Naive thymus-derived CD4-positive, alpha-beta T cell (primary cell): ENCODE data around the gene CD40LG. TPM values are rescaled to one million over a fixed set of nuclear protein-coding genes. Genes with fewer than 3 reads are reported as not detected.

Source experiments
- ATAC-seq: fragments of 150-1000 bp; cut with Tn5 transposase; 2 replicates; pipeline ENCODE4 v1.10.0; 2021; ENCODE audit warnings: mild to moderate bottlenecking, moderate library complexity
- CTCF ChIA-PET: fragments of 350-600 bp; sonication (Branson Sonifier 250); formaldehyde crosslinking; loops from one replicate; lab custom pipeline; 2021; ENCODE audit warnings: antibody characterized with exemption; lab: Charles Lee
- POLR2A ChIA-PET: fragments of 350-600 bp; sonication (Branson Sonifier 250); formaldehyde crosslinking; loops from one replicate; lab custom pipeline; 2021; ENCODE audit warnings: antibody characterized with exemption, inconsistent platforms; lab: Charles Lee
- DNase-seq, 9 donors: peaks; one replicate each; pipeline versions ENCODE4 v3.0.0 to v3.0.0-alpha.2; 2020 to 2022; ENCODE audit warnings: mixed read lengths in 1 of 9
- H3K27ac ChIP-seq: one replicate; pipeline ENCODE4 v1.7.0; 2013; ENCODE audit warnings: mild to moderate bottlenecking, low read depth, low read length, moderate library complexity
- H3K27me3 ChIP-seq, 2 donors: one replicate each; pipeline ENCODE4 v1.7.0; 2013; ENCODE audit warnings: low read length in 2 of 2, mild to moderate bottlenecking in 2 of 2, moderate library complexity in 2 of 2; ENCODE audit not compliant: control insufficient read depth in 2 of 2, insufficient read depth in 2 of 2
- H3K36me3 ChIP-seq, 3 experiments: 1 replicate in 2 of 3; 2 replicates in 1 of 3; pipeline ENCODE4 v1.7.0; 2013; ENCODE audit warnings: low read length in 3 of 3, mild to moderate bottlenecking in 3 of 3, moderate library complexity in 1 of 3; ENCODE audit not compliant: insufficient read depth in 3 of 3, control insufficient read depth in 2 of 3
- H3K4me1 ChIP-seq, 2 donors: one replicate each; pipeline ENCODE4 v1.7.0; 2013; ENCODE audit warnings: low read length in 2 of 2, mild to moderate bottlenecking in 2 of 2, moderate library complexity in 1 of 2; ENCODE audit not compliant: control insufficient read depth in 2 of 2, insufficient read depth in 2 of 2
- H3K4me3 ChIP-seq: 2 replicates; pipeline ENCODE4 v1.7.0; 2013; ENCODE audit warnings: mild to moderate bottlenecking, low read length
- H3K9me3 ChIP-seq, 3 experiments: 1 replicate in 2 of 3; 2 replicates in 1 of 3; pipeline ENCODE4 v1.7.0; 2013; ENCODE audit warnings: low read length in 3 of 3; ENCODE audit not compliant: control insufficient read depth in 2 of 3
- H3K27ac Mint-ChIP-seq, 9 donors: one replicate each; pipeline ENCODE4 v1.8.0; 2020 to 2022; ENCODE audit warnings: mixed read lengths in 9 of 9, mild to moderate bottlenecking in 8 of 9, moderate library complexity in 5 of 9, inconsistent platforms in 2 of 9
- H3K27me3 Mint-ChIP-seq, 5 donors: one replicate each; pipeline ENCODE4 v1.8.0; 2021 to 2022; ENCODE audit warnings: mixed read lengths in 5 of 5, mild to moderate bottlenecking in 1 of 5
- H3K36me3 Mint-ChIP-seq, 5 donors: one replicate each; pipeline ENCODE4 v1.8.0; 2020 to 2022; ENCODE audit warnings: mixed read lengths in 5 of 5, mild to moderate bottlenecking in 3 of 5, inconsistent platforms in 1 of 5
- H3K4me1 Mint-ChIP-seq, 7 donors: one replicate each; pipeline ENCODE4 v1.8.0; 2020 to 2022; ENCODE audit warnings: mixed read lengths in 7 of 7, mild to moderate bottlenecking in 3 of 7, inconsistent platforms in 1 of 7
- H3K4me3 Mint-ChIP-seq, 10 donors: one replicate each; pipeline ENCODE4 v1.8.0; 2020 to 2022; ENCODE audit warnings: mild to moderate bottlenecking in 10 of 10, mixed read lengths in 10 of 10, moderate library complexity in 6 of 10, inconsistent platforms in 2 of 10
- H3K9me3 Mint-ChIP-seq, 11 donors: one replicate each; pipeline ENCODE4 v1.8.0; 2020 to 2022; ENCODE audit warnings: mixed read lengths in 11 of 11, mild to moderate bottlenecking in 4 of 11, inconsistent platforms in 1 of 11, moderate library complexity in 1 of 11
- intact Hi-C, 2 donors: fragments of 100-400 bp; cut with micrococcal nuclease; formaldehyde crosslinking; loops; one replicate each; pipeline ENCODE4 v1.15.1; 2023
- polyA plus RNA-seq, 2 donors: library from polyadenylated mRNA; unstranded; fragments of 300-500 nt; fragmentation: Illumina TruSeq; gene quantifications; one replicate each; pipeline ENCODE4 v1.2.3, GENCODE V29; 2021
- total RNA-seq, 6 experiments: library from RNA in 5 of 6; stranded (reverse) in 5 of 6; gene quantifications; 1 replicate in 5 of 6; 2 replicates in 1 of 6; pipeline ENCODE4 v1.2.3 and lab custom pipeline; 2021 to 2026

Gene CD40LG
- total and polyA plus RNA-seq, 7 experiments from 2014 or later: 25.2 to 173 (median 58.0) TPM

GRCh38 chrX:136687457-136687856 is 39.5 kb downstream of the CD40LG start:
- ATAC-seq (peak; percentile 82), DNase-seq (peak in 5 of 9 donors; percentile 14 to 67 (median 54))
- peaks cover 3 to 8% (median 6%) of the 10 kb centered on the region in 3 experiments for H3K36me3 ChIP-seq
- H3K27me3 ChIP-seq: no peaks in the 10 kb centered on the region
- POLR2A ChIA-PET: interaction anchor here (0.6 to 3.1 kb wide), 6 partner anchors 9 to 71 kb away, joined by 3 to 15 read pairs (median 4); no protein-coding TSS in a partner anchor
- Mint-ChIP-seq H3K36me3 (peaks cover 4 to 22% (median 10%) of the 10 kb centered on the region in 5 donors), H3K9me3 (no peaks in the 10 kb centered on the region), H3K4me1 (peaks cover 15 to 63% (median 54%) of the 10 kb centered on the region in 7 donors), H3K4me3 (peak overlapping the region in 8 of 10 donors; percentile 23 to 76 (median 58)), H3K27me3 (no peaks in the 10 kb centered on the region), H3K27ac (peak overlapping the region; percentile 33 to 97 (median 91))
- peak overlapping the region; percentile 71 for H3K27ac ChIP-seq
- intact Hi-C loops: no loop called here
- CTCF ChIA-PET: no interaction called here
- H3K4me1 ChIP-seq: peaks cover 52 to 75% of the 10 kb centered on the region in 2 donors
- H3K9me3 ChIP-seq: no peaks in the 10 kb centered on the region
- H3K4me3 ChIP-seq: no peak overlapping the region

GRCh38 chrX:136689436-136689835 is 41.5 kb downstream of the CD40LG start:
- Histone ChIP-seq H3K9me3 (no peaks in the 10 kb centered on the region), H3K4me1 (peaks cover 71 to 81% of the 10 kb centered on the region in 2 donors), H3K4me3 (no peak overlapping the region), H3K27ac (peak overlapping the region; percentile 81), H3K27me3 (no peaks in the 10 kb centered on the region), H3K36me3 (peaks cover 0 to 6% (median 3%) of the 10 kb centered on the region in 3 experiments)
- POLR2A ChIA-PET: interaction anchor here (0.6 to 3.8 kb wide), 8 partner anchors 11 to 91 kb away, joined by 3 to 26 read pairs (median 8); no protein-coding TSS in a partner anchor
- H3K27ac Mint-ChIP-seq: peak overlapping the region; percentile 76 to 97 (median 91)
- H3K9me3 Mint-ChIP-seq: no peaks in the 10 kb centered on the region
- H3K4me3 Mint-ChIP-seq: peak overlapping the region; percentile 55 to 80 (median 64)
- intact Hi-C loops: loop anchor here in 1 of 2 donors (1.0 kb wide), 2 partner anchors 11 to 15 kb away; no protein-coding TSS in a partner anchor
- H3K36me3 Mint-ChIP-seq: peaks cover 4 to 26% (median 5%) of the 10 kb centered on the region in 5 donors
- ATAC-seq: peak; percentile 23
- no peaks in the 10 kb centered on the region for H3K27me3 Mint-ChIP-seq
- peak in 2 of 9 donors; percentile 17 to 31 for DNase-seq
- CTCF ChIA-PET: interaction anchor here (0.7 to 1.3 kb wide), 3 partner anchors 39 to 81 kb away, joined by 3 to 4 read pairs (median 3); no protein-coding TSS in a partner anchor
- H3K4me1 Mint-ChIP-seq: peaks cover 17 to 76% (median 62%) of the 10 kb centered on the region in 7 donors

- H3K9me3 Mint-ChIP-seq: no peaks in the 10 kb centered on the region
- intact Hi-C loops: loop anchor here (1.0 to 10.0 kb wide), 3 partner anchors 17 to 426 kb away; no protein-coding TSS in a partner anchor
- DNase-seq (peak in 6 of 9 donors; percentile 26 to 49 (median 37)), ATAC-seq (peak; percentile 40)
- H3K4me3 ChIP-seq: no peak overlapping the region
- peaks cover 4 to 28% (median 8%) of the 10 kb centered on the region in 5 donors for H3K36me3 Mint-ChIP-seq
- peak overlapping the region; percentile 76 to 97 (median 91) for H3K27ac Mint-ChIP-seq
- no peaks in the 10 kb centered on the region for H3K27me3 Mint-ChIP-seq
- no peaks in the 10 kb centered on the region for H3K36me3 ChIP-seq
- CTCF ChIA-PET: interaction anchor here (1.3 kb wide), 1 partner anchor 83 kb away, joined by 4 read pairs; no protein-coding TSS in a partner anchor
- peaks cover 70 to 74% of the 10 kb centered on the region in 2 donors for H3K4me1 ChIP-seq
- H3K9me3 ChIP-seq: no peaks in the 10 kb centered on the region
- POLR2A ChIA-PET: interaction anchor here (0.6 to 3.8 kb wide), 11 partner anchors 13 to 189 kb away, joined by 3 to 26 read pairs (median 3); partner anchors contain the start of gene RBMX
- peaks cover 17 to 91% (median 72%) of the 10 kb centered on the region in 7 donors for H3K4me1 Mint-ChIP-seq
- no peaks in the 10 kb centered on the region for H3K27me3 ChIP-seq
- H3K27ac ChIP-seq: peak overlapping the region; percentile 81
- H3K4me3 Mint-ChIP-seq: peak overlapping the region in 8 of 10 donors; percentile 17 to 65 (median 50)
Measured at GRCh38 chrX:136691028-136691809, 43.3 kb downstream of the CD40LG start.

GRCh38 chrX:136692271-136692670 is 44.3 kb downstream of the CD40LG start:
- no peaks in the 10 kb centered on the region for H3K36me3 ChIP-seq
- DNase-seq (no peak), ATAC-seq (no peak)
- peak overlapping the region; percentile 54 to 97 (median 91) for H3K27ac Mint-ChIP-seq
- peaks cover 0 to 2% (median 0%) of the 10 kb centered on the region in 11 donors for H3K9me3 Mint-ChIP-seq
- ChIA-PET POLR2A (interaction anchor here (0.7 to 3.8 kb wide), 2 partner anchors 33 to 75 kb away, joined by 3 to 26 read pairs; no protein-coding TSS in a partner anchor), CTCF (no interaction called here)
- H3K36me3 Mint-ChIP-seq: peaks cover 1 to 29% (median 11%) of the 10 kb centered on the region in 5 donors
- H3K9me3 ChIP-seq: no peaks in the 10 kb centered on the region
- H3K27me3 ChIP-seq: no peaks in the 10 kb centered on the region
- peak overlapping the region in 3 of 10 donors; percentile 33 to 53 (median 34) for H3K4me3 Mint-ChIP-seq
- no peak overlapping the region for H3K4me3 ChIP-seq
- peaks cover 19 to 95% (median 75%) of the 10 kb centered on the region in 7 donors for H3K4me1 Mint-ChIP-seq
- peaks cover 69 to 70% of the 10 kb centered on the region in 2 donors for H3K4me1 ChIP-seq
- intact Hi-C loops: loop anchor here in 1 of 2 donors (10.0 kb wide), 1 partner anchor 427 kb away; no protein-coding TSS in a partner anchor
- peak overlapping the region; percentile 81 for H3K27ac ChIP-seq
- H3K27me3 Mint-ChIP-seq: no peaks in the 10 kb centered on the region

- peaks cover 0 to 32% (median 17%) of the 10 kb centered on the region in 5 donors for H3K36me3 Mint-ChIP-seq
- peaks cover 21 to 83% (median 64%) of the 10 kb centered on the region in 7 donors for H3K4me1 Mint-ChIP-seq
- no peaks in the 10 kb centered on the region for H3K36me3 ChIP-seq
- intact Hi-C loops: loop anchor here (1.0 to 10.0 kb wide), 14 partner anchors 20 to 666 kb away; partner anchors contain the start of genes HTATSF1 (in 1 of the 2) and MAP7D3 (in 1 of the 2)
- H3K9me3 ChIP-seq: no peaks in the 10 kb centered on the region
- H3K27ac Mint-ChIP-seq: peak overlapping the region; percentile 93 to 99 (median 97)
- ChIA-PET CTCF (interaction anchor here (0.6 to 4.8 kb wide), 15 partner anchors 11 to 427 kb away, joined by 3 to 83 read pairs (median 3); no protein-coding TSS in a partner anchor), POLR2A (interaction anchor here (0.7 to 4.3 kb wide), 14 partner anchors 20 to 186 kb away, joined by 3 to 48 read pairs (median 4); partner anchors contain the start of gene RBMX)
- ATAC-seq: peak; percentile 83
- H3K27me3 ChIP-seq: no peaks in the 10 kb centered on the region
- H3K27me3 Mint-ChIP-seq: no peaks in the 10 kb centered on the region
- peak in 7 of 9 donors; percentile 54 to 72 (median 64) for DNase-seq
- peak overlapping the region; percentile 81 for H3K27ac ChIP-seq
- H3K4me3 Mint-ChIP-seq: peak overlapping the region; percentile 69 to 85 (median 80)
- H3K4me3 ChIP-seq: peak overlapping the region; percentile 40
- H3K9me3 Mint-ChIP-seq: peaks cover 0 to 18% (median 5%) of the 10 kb centered on the region in 11 donors
- H3K4me1 ChIP-seq: peaks cover 54 to 59% of the 10 kb centered on the region in 2 donors
Measured at GRCh38 chrX:136694431-136695087, 46.6 kb downstream of the CD40LG start.
